Thoracic aorta (tissue), 2 donors: ENCODE results near the gene SAMD9L. TPM values are rescaled to one million over a fixed set of nuclear protein-coding genes. Genes with fewer than 3 reads are reported as not detected.

Experiments
- ATAC-seq: fragments of 150-250 bp; one replicate; pipeline ENCODE4 v1.8.0; 2017; ENCODE audit warnings: low read depth; ENCODE audit not compliant: insufficient number of reproducible peaks, low FRiP score
- DNase-seq: peaks from one replicate; pipeline ENCODE4 v3.0.0-alpha.2; 2020; ENCODE audit warnings: low spot score
- H3K27ac ChIP-seq, 2 donors: fragments of 200-600 bp; sonication (generic); 1 replicate in 1 of 2; 2 replicates in 1 of 2; pipeline ENCODE4 v1.5.1; 2016; ENCODE audit warnings: mild to moderate bottlenecking in 2 of 2, moderate library complexity in 2 of 2
- H3K27me3 ChIP-seq: fragments of 200-600 bp; sonication (generic); replicated peaks from 2 replicates; pipeline ENCODE4 v1.6.0; 2016; ENCODE audit warnings: mild to moderate bottlenecking; ENCODE audit not compliant: insufficient read depth
- H3K36me3 ChIP-seq: fragments of 200-600 bp; sonication (generic); one replicate; pipeline ENCODE4 v1.5.1; 2016
- H3K4me1 ChIP-seq, 2 donors: fragments of 200-600 bp; sonication (generic); 1 replicate in 1 of 2; 2 replicates in 1 of 2; pipeline versions ENCODE4 v1.5.1 to v1.6.0; 2016; ENCODE audit warnings: low read depth in 2 of 2, mild to moderate bottlenecking in 1 of 2; ENCODE audit not compliant: control insufficient read depth in 1 of 2
- H3K4me3 ChIP-seq: fragments of 200-600 bp; sonication (generic); 2 replicates; pipeline ENCODE4 v1.5.1; 2016; ENCODE audit warnings: mild to moderate bottlenecking
- H3K9me3 ChIP-seq: fragments of 200-600 bp; sonication (generic); 2 replicates; pipeline ENCODE4 v1.5.1; 2016
- CTCF ChIP-seq: fragments of 200-600 bp; sonication (generic); IDR thresholded peaks from one replicate; pipeline ENCODE4 v1.5.1; 2019; ENCODE audit warnings: antibody characterized with exemption
- total RNA-seq, 2 donors: library from RNA; depleted of rRNA; stranded (reverse); fragments of >200 nt; gene quantifications; one replicate each; pipeline versions ENCODE4 v1.1.0 to v1.2.3, GENCODE V29; 2016

SAMD9L gene
- total RNA-seq, 2 donors from 2014 or later: 11.3 to 23.2 TPM

- Histone ChIP-seq H3K36me3 (no peaks in the 10 kb centered on the region), H3K9me3 (no peaks in the 10 kb centered on the region), H3K27me3 (no peaks in the 10 kb centered on the region), H3K4me1 (no peaks in the 10 kb centered on the region), H3K4me3 (no peak overlapping the region), H3K27ac (no peak overlapping the region)
- no peak for TF ChIP-seq CTCF
- ATAC-seq (no peak), DNase-seq (no peak)
Observed at GRCh38 chr7:93179173-93179572, 31.0 kb upstream of the SAMD9L start.

GRCh38 chr7:93178213-93178612, 30.0 kb upstream of the SAMD9L start:
- no peaks in the 10 kb centered on the region for H3K9me3 ChIP-seq
- TF ChIP-seq CTCF: no peak
- no peak overlapping the region for H3K4me3 ChIP-seq
- no peak overlapping the region for H3K27ac ChIP-seq
- H3K36me3 ChIP-seq: no peaks in the 10 kb centered on the region
- H3K27me3 ChIP-seq: no peaks in the 10 kb centered on the region
- DNase-seq (no peak), ATAC-seq (no peak)
- H3K4me1 ChIP-seq: no peaks in the 10 kb centered on the region

- Histone ChIP-seq H3K27me3 (no peaks in the 10 kb centered on the region), H3K9me3 (no peaks in the 10 kb centered on the region), H3K4me3 (no peak overlapping the region), H3K36me3 (no peaks in the 10 kb centered on the region), H3K27ac (no peak overlapping the region), H3K4me1 (no peaks in the 10 kb centered on the region)
- DNase-seq: no peak
- TF ChIP-seq CTCF: no peak
- ATAC-seq: no peak
Observed at GRCh38 chr7:93176992-93177580, 28.9 kb upstream of the SAMD9L start.

- Histone ChIP-seq H3K27ac (no peak overlapping the region), H3K4me1 (no peaks in the 10 kb centered on the region), H3K27me3 (no peaks in the 10 kb centered on the region), H3K9me3 (peaks cover 10% of the 10 kb centered on the region), H3K4me3 (no peak overlapping the region), H3K36me3 (no peaks in the 10 kb centered on the region)
- no peak for TF ChIP-seq CTCF
- no peak for DNase-seq
- no peak for ATAC-seq
Observed at GRCh38 chr7:93175219-93175618, 27.0 kb upstream of the SAMD9L start.

GRCh38 chr7:93172683-93173082, 24.5 kb upstream of the SAMD9L start:
- TF ChIP-seq CTCF: no peak
- no peaks in the 10 kb centered on the region for H3K4me1 ChIP-seq
- H3K4me3 ChIP-seq: no peak overlapping the region
- no peak overlapping the region for H3K27ac ChIP-seq
- peaks cover 10% of the 10 kb centered on the region for H3K9me3 ChIP-seq
- no peaks in the 10 kb centered on the region for H3K27me3 ChIP-seq
- ATAC-seq (no peak), DNase-seq (no peak)
- H3K36me3 ChIP-seq: no peaks in the 10 kb centered on the region
